Subcutaneous preadipocyte (primary cell): Measurements from ENCODE around the gene GSTA2. TPM values are rescaled to one million over a fixed set of nuclear protein-coding genes. Genes with fewer than 3 reads are reported as not detected.

Experiments used
- total RNA-seq: library from RNA; depleted of rRNA; stranded (reverse); fragments of >200 nt; gene quantifications from 2 replicates; pipeline ENCODE4 v1.2.3, GENCODE V29; 2012

GSTA2 gene
- total RNA-seq = not detected in 2 replicates

DNA sequence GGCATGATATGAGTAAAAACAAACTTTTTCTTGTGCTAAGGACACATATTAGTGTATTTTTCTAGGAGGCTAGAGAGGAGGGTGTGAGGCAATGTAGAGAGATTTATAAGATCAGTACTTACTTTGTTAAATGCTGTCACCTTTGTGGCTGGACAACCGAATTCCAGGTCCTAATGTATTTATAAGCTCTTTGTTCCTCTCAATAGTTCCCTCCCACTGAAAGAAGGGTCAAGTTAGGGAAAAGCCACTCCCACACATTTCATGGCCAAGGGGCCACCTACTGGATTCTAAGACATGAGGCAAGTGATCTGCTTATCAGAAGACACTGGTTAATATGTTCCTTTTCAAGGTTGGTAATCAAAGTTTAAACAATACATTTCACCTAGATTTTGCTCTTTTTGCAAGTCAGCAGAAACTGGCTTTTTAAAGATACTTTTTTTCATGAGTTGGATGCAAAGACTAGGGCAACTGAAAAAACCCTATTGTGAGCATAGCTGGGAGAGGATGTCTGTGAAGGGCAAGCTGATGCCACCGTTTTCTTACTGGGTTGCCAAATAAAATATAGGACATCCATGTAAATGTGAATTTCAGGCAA, at the start of gene GSTA2:
GSTA2 (minus strand) TSS at position 154 of the 595 bp plus-strand sequence. CDS start 5,528 bp downstream, outside the sequence.

GRCh38 chr6:52803668-52804255, 40.5 kb upstream of the GSTA2 start, which contains the start of gene GSTA1:
Gene GSTA1 (minus strand): TSS chr6:52803816. CDS start chr6:52799267, 4,549 bp downstream.

Other genes starting within 250 kb of the GSTA2 start
- gene TRAM2, start 186.4 kb downstream of the GSTA2 start, total RNA-seq = 120 and 135 TPM in 2 replicates
- gene TMEM14A, start 92.4 kb downstream of the GSTA2 start, total RNA-seq = 16.0 and 24.3 TPM in 2 replicates
- not detected in 2 replicates for gene GSTA1, start 40.3 kb upstream of the GSTA2 start, total RNA-seq
- gene GSTA5, start 77.3 kb upstream of the GSTA2 start, total RNA-seq = not detected in 2 replicates
- not detected in 2 replicates for gene GSTA3, start 146.2 kb upstream of the GSTA2 start, total RNA-seq
- 25.0 and 36.7 TPM in 2 replicates for gene GSTA4, start 231.8 kb upstream of the GSTA2 start, total RNA-seq